ENCODE measurements around the gene KCNIP4.
A peak's percentile ranks its signal among the peaks of the same experiment; 100 is the strongest.

The KCNIP4 gene

GRCh38 chr4:21688596-21689265, 259.8 kb downstream of the KCNIP4 start:
- no peak for DNase-seq (ENCODE audit: low spot score)

GRCh38 chr4:21685911-21686310, 262.7 kb downstream of the KCNIP4 start:
- DNase-seq (ENCODE audit: low spot score): no peak

- no peak for DNase-seq (ENCODE audit: low spot score)
Measured at GRCh38 chr4:21680326-21680898, 268.2 kb downstream of the KCNIP4 start.

- DNase-seq (ENCODE audit: low spot score): no peak
Measured at GRCh38 chr4:21678711-21679110, 269.9 kb downstream of the KCNIP4 start.

- DNase-seq (ENCODE audit: low spot score): no peak
Measured at GRCh38 chr4:21677173-21677572, 271.4 kb downstream of the KCNIP4 start.

GRCh38 chr4:21664355-21664754, 284.2 kb downstream of the KCNIP4 start:
- DNase-seq (ENCODE audit: low spot score): no peak

- DNase-seq (ENCODE audit: low spot score): no peak
Measured at GRCh38 chr4:21656832-21657231, 291.7 kb downstream of the KCNIP4 start.

GRCh38 chr4:21655031-21655430, 293.5 kb downstream of the KCNIP4 start:
- no peak for DNase-seq (ENCODE audit: low spot score)

- DNase-seq (ENCODE audit: low spot score): no peak
Measured at GRCh38 chr4:21652508-21653231, 295.9 kb downstream of the KCNIP4 start.

GRCh38 chr4:21649391-21650090, 299.0 kb downstream of the KCNIP4 start:
- DNase-seq (ENCODE audit: low spot score): no peak

- no peak for DNase-seq (ENCODE audit: low spot score)
Measured at GRCh38 chr4:21645776-21646175, 302.8 kb downstream of the KCNIP4 start.

GRCh38 chr4:21641696-21642095, 306.9 kb downstream of the KCNIP4 start:
- no peak for DNase-seq (ENCODE audit: low spot score)

GRCh38 chr4:21638171-21638725, 310.3 kb downstream of the KCNIP4 start:
- DNase-seq (ENCODE audit: low spot score): no peak

GRCh38 chr4:21628916-21629610, 319.5 kb downstream of the KCNIP4 start:
- no peak for DNase-seq (ENCODE audit: low spot score)

- no peak for DNase-seq (ENCODE audit: low spot score)
Measured at GRCh38 chr4:21628116-21628670, 320.4 kb downstream of the KCNIP4 start.

GRCh38 chr4:21625447-21625846, 323.1 kb downstream of the KCNIP4 start:
- no peak for DNase-seq (ENCODE audit: low spot score)

- DNase-seq (ENCODE audit: low spot score): no peak
Measured at GRCh38 chr4:21605006-21605405, 343.6 kb downstream of the KCNIP4 start.

- peak; percentile 21 for DNase-seq (ENCODE audit: low spot score)
Measured at GRCh38 chr4:21596521-21596920, 352.1 kb downstream of the KCNIP4 start.

- no peak for DNase-seq (ENCODE audit: low spot score)
Measured at GRCh38 chr4:21593671-21594001, 354.9 kb downstream of the KCNIP4 start.

GRCh38 chr4:21592970-21593670, 355.5 kb downstream of the KCNIP4 start:
- no peak for DNase-seq (ENCODE audit: low spot score)

- DNase-seq (ENCODE audit: low spot score): no peak
Measured at GRCh38 chr4:21577056-21577455, 371.5 kb downstream of the KCNIP4 start.

Measured in Ammon's horn (tissue), 1 donor.